Stomach (tissue), 9 donors: Measurements from ENCODE around the gene CALM3. TPM values are rescaled to one million over a fixed set of nuclear protein-coding genes. Genes with fewer than 3 reads are reported as not detected.

Experiments used
- DNase-seq, 2 donors: peaks; one replicate each; pipeline versions ENCODE4 v3.0.0 to v3.0.0-alpha.2; 2013 to 2019
- H3K27ac ChIP-seq, 5 donors: fragments of 200-600 bp in 4 of 5; sonication (generic) in 4 of 5; one replicate each; pipeline ENCODE4 v1.5.1; 2013 to 2019; ENCODE audit warnings: mild to moderate bottlenecking in 1 of 5, moderate library complexity in 1 of 5
- H3K27me3 ChIP-seq, 3 donors: fragments of 200-600 bp; sonication (generic); one replicate each; pipeline ENCODE4 v1.5.1; 2017 to 2019; ENCODE audit warnings: mixed run types in 1 of 3
- H3K36me3 ChIP-seq, 4 donors: fragments of 200-600 bp; sonication (generic); 1 replicate in 3 of 4; 2 replicates in 1 of 4; pipeline ENCODE4 v1.5.1; 2016 to 2019
- H3K4me1 ChIP-seq, 4 donors: fragments of 200-600 bp; sonication (generic); one replicate each; pipeline ENCODE4 v1.5.1; 2016 to 2019
- H3K4me3 ChIP-seq, 4 donors: fragments of 200-600 bp; sonication (generic) in 3 of 4; one replicate each; pipeline ENCODE4 v1.5.1; 2016 to 2019; ENCODE audit warnings: mild to moderate bottlenecking in 1 of 4
- H3K9me3 ChIP-seq, 4 donors: fragments of 200-600 bp; sonication (generic); one replicate each; pipeline ENCODE4 v1.5.1; 2016 to 2019
- CTCF ChIP-seq, 7 experiments: fragments of 450-650 bp in 4 of 7; fragments of 200-600 bp in 3 of 7; sonication (generic) in 3 of 7; IDR thresholded peaks; one replicate each; pipeline ENCODE4 v1.5.1; 2016 to 2019; ENCODE audit warnings: antibody characterized with exemption in 7 of 7, control low read depth in 2 of 7, mild to moderate bottlenecking in 1 of 7
- EP300 ChIP-seq: sonication (generic); formaldehyde crosslinking; IDR thresholded peaks from one replicate; pipeline ENCODE4 v1.6.1; 2017; ENCODE audit warnings: antibody characterized with exemption
- POLR2A ChIP-seq, 4 donors: fragments of 450-650 bp; IDR thresholded peaks; one replicate each; pipeline ENCODE4 v1.6.1; 2016; ENCODE audit warnings: antibody characterized with exemption in 4 of 4, control low read depth in 2 of 4, mild to moderate bottlenecking in 1 of 4, moderate library complexity in 1 of 4
- POLR2AphosphoS5 ChIP-seq, 3 donors: sonication (generic); formaldehyde crosslinking; IDR thresholded peaks; one replicate each; pipeline ENCODE4 v1.6.1; 2016; ENCODE audit warnings: antibody characterized with exemption in 3 of 3
- WGBS, 5 donors: extraction: QIAGEN DNeasy Blood & Tissue Kit in 3 of 5; methylation state at CpG; one replicate each; pipeline versions ENCODE4 v1.1.5 to v1.1.7; 2013 to 2018; 5-methylcytosine and 5-hydroxymethylcytosine counted together
- intact Hi-C: fragments of 100-400 bp; cut with DNase I; formaldehyde crosslinking; loops from one replicate; pipeline ENCODE4 v1.15.1; 2023; ENCODE audit warnings: low total_unique reads
- polyA plus RNA-seq, 3 donors: library from polyadenylated mRNA; stranded (reverse); fragments of 200-250 nt; gene quantifications; one replicate each; pipeline ENCODE4 v1.2.3, GENCODE V29; 2013
- total RNA-seq, 5 donors: library from RNA; depleted of rRNA; stranded (reverse); fragments of >200 nt; gene quantifications; one replicate each; pipeline versions ENCODE4 v1.1.0 to v1.2.3, GENCODE V29; 2014 to 2016
- donor health status: healthy with polysubstance abuse.
- donor health status: Bipolar disorder and iron deficiency.
- donor health status: healthy.

CALM3 gene
- total and polyA plus RNA-seq, 8 donors = 84.2 to 203 (median 112) TPM

GRCh38 chr19:46571495-46571894, 29.6 kb upstream of the CALM3 start:
- TF ChIP-seq POLR2AphosphoS5 (IDR thresholded peaks at IDR 0.05) (no peak), EP300 (no peak), CTCF (IDR thresholded peaks at IDR 0.05) (no peak), POLR2A (IDR thresholded peaks at IDR 0.05) (no peak)
- intact Hi-C loops = no loop called here
- Histone ChIP-seq H3K27me3 (no peaks in the 10 kb centered on the region), H3K4me3 (no peak overlapping the region), H3K36me3 (no peaks in the 10 kb centered on the region), H3K4me1 (no peaks in the 10 kb centered on the region), H3K9me3 (no peaks in the 10 kb centered on the region), H3K27ac (no peak overlapping the region)
- peak in 1 of 2 donors; percentile 36 for DNase-seq
- WGBS, 5 donors = 51 to 56% (median 55%) methylated on average over 5 of the region's 5 CpGs

GRCh38 chr19:46573679-46574498, 27.2 kb upstream of the CALM3 start:
- intact Hi-C loops = no loop called here
- Histone ChIP-seq H3K36me3 (no peaks in the 10 kb centered on the region), H3K9me3 (no peaks in the 10 kb centered on the region), H3K27me3 (no peaks in the 10 kb centered on the region), H3K27ac (no peak overlapping the region), H3K4me3 (no peak overlapping the region), H3K4me1 (no peaks in the 10 kb centered on the region)
- 74 to 84% (median 76%) methylated on average over 8 of the region's 8 CpGs for whole genome bisulfite sequencing, 5 donors
- TF ChIP-seq POLR2A (IDR thresholded peaks at IDR 0.05) (no peak), POLR2AphosphoS5 (IDR thresholded peaks at IDR 0.05) (no peak), EP300 (no peak), CTCF (IDR thresholded peaks at IDR 0.05) (no peak)
- no peak for DNase-seq

- WGBS, 5 donors = 36 to 63% (median 48%) methylated on average over 11 of the region's 11 CpGs
- Histone ChIP-seq H3K36me3 (no peaks in the 10 kb centered on the region), H3K27me3 (no peaks in the 10 kb centered on the region), H3K4me1 (no peaks in the 10 kb centered on the region), H3K9me3 (no peaks in the 10 kb centered on the region), H3K27ac (no peak overlapping the region), H3K4me3 (no peak overlapping the region)
- no peak for TF ChIP-seq POLR2A (IDR thresholded peaks at IDR 0.05)
- no peak for TF ChIP-seq POLR2AphosphoS5 (IDR thresholded peaks at IDR 0.05)
- no peak for TF ChIP-seq EP300
- no peak for TF ChIP-seq CTCF (IDR thresholded peaks at IDR 0.05)
- DNase-seq = peak in 1 of 2 donors; percentile 33
- intact Hi-C loops = no loop called here
Observed at GRCh38 chr19:46574533-46574932, 26.6 kb upstream of the CALM3 start.

- no peak overlapping the region for H3K27ac ChIP-seq
- H3K4me3 ChIP-seq = no peak overlapping the region
- intact Hi-C loops = no loop called here
- 90 to 97% (median 92%) methylated on average over 4 of the region's 4 CpGs for WGBS, 5 donors
- no peaks in the 10 kb centered on the region for H3K36me3 ChIP-seq
- H3K9me3 ChIP-seq = no peaks in the 10 kb centered on the region
- H3K27me3 ChIP-seq = no peaks in the 10 kb centered on the region
- no peak for TF ChIP-seq POLR2A (IDR thresholded peaks at IDR 0.05)
- TF ChIP-seq EP300 = no peak
- TF ChIP-seq POLR2AphosphoS5 (IDR thresholded peaks at IDR 0.05) = no peak
- DNase-seq = no peak
- no peaks in the 10 kb centered on the region for H3K4me1 ChIP-seq
Observed at GRCh38 chr19:46578450-46578849, 22.7 kb upstream of the CALM3 start.

- no peaks in the 10 kb centered on the region for H3K36me3 ChIP-seq
- TF ChIP-seq CTCF (IDR thresholded peaks at IDR 0.05) = peak in 1 of 7 experiments; percentile 15
- no peak for TF ChIP-seq EP300
- 36 to 69% (median 52%) methylated on average over 8 of the region's 8 CpGs for WGBS, 5 donors
- H3K27me3 ChIP-seq = no peaks in the 10 kb centered on the region
- H3K4me1 ChIP-seq = no peaks in the 10 kb centered on the region
- intact Hi-C loops = no loop called here
- no peak overlapping the region for H3K4me3 ChIP-seq
- no peak overlapping the region for H3K27ac ChIP-seq
- DNase-seq = no peak
- no peaks in the 10 kb centered on the region for H3K9me3 ChIP-seq
Observed at GRCh38 chr19:46579361-46579879, 21.7 kb upstream of the CALM3 start.
